NCI-H2107 treated with DMSO at 0.1 percent for 48 hours (cell line): ENCODE measurements around the gene HLA-DMB.

Source experiments
- DNase-seq: peaks from one replicate; lab custom pipeline; 2025; ENCODE audit not compliant: unreplicated experiment; lab: John Stamatoyannopoulos, UW

Gene HLA-DMB

DNA sequence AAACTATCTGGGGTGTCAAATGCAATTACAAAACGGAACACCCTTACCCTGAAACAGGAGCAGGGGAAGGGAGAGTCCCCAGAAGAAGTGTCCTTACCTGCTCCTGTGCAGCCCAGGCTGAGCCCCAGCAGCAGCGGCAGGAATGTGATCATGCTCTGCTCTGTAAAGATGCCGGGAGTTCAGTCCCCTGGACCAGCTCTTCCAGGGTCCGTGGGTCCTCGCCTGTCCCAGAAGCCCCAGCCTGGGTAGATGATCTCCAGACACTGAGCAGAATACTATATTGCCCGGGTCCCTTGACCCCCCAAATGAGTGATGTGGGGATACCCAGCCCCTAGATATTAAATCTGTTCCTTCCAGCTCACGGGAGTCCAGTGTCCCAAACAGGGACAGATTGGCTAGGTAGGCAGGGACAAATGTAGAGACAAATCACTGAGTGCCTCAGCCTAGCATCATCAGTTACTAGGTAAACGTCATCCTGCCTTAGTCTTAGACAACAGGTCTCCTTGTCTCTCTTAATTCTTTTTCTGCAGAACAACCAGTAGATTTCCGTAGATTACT lies at the start of gene HLA-DMB:
Gene HLA-DMB, minus strand, starts transcription at position 373 of the 558 bp plus-strand sequence. Its CDS starts 221 bp downstream, at position 152.
- DNase-seq, result no peak

DNA sequence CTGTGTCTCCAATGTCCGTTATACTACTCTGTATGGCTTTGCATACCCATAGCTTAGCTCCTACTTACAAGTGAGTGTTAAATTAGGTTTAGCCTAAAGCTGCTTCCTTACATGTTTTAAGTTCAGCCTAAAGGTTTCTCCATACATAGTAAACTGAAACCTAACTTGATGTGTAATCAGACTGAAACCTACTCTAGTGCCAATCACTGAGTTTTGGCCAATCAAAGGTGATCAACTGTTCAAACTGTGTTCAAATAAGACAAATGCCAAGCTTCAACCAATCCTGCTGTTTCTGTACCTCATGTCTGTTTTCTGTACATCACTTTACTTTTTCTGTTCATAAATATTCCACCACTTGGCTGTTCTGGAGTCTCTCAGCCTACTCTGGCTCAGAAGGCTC lies 48.5 kb upstream of the HLA-DMB start:
- no peak for DNase-seq

DNA sequence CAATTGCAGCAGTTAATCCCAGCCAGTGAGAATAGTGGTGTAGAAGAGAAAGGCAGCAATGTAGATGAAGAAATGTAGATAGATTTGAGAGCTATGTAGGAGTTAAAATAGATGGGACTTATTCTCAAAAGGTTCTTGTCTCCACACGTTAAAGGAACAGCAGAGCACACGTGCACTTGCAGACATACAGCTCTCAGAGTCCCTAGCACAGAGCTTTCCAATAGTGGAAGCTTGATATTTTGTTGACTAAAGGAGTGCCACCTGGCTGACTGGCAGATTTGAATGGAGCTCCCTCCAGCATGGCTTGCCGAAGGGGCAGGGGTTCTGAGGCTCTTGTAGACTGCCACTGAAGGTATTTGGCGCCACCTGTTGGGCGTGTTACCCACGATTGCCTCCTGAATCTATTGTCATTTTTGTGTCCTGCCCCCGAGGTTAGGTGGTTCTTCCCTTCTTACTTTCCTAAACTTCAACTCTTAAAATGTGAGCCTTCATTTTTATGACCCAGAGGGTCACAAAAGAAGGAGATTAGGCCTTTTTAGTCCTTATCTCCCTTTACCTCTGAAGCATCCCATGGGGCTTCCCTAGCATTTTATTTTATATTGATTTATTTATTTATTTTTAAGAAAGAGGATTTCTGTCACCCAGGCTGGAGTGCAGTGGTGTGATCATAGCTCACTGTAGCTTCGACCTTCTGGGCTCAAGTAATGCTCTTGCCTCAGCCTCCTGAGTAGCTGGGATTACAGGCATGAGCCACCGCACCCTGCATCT lies 44.0 kb upstream of the HLA-DMB start:
- peak; percentile 79 for DNase-seq

DNA sequence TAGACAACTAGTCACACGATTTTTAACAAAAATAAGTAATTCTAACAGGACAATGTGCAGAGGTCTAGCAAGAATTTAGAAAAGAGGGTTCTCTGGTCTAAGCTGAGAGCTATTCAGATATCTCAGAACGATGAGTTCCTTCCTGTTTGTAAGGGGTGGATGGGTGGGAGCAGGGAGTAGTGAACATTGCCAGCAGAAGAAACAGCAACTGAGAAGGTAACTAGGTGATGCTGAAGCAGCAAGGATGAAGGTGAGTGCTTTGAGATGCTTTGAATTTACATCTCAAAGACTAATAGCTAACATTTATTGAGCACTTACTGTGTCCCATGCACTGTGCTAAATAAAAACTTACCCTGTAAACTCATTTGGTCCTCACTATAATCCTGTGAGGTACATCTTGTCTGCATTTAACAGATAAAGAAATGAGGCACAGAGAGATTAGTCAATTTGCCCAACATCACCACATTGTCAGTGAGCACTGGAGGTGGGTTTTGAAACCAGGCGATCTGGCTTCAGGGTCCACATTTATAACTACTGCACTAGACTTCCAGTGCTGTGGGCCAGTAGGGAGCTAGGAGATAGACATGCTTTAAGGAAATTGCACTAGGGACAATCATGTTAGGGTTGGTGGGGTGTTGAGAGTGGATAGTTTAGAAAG lies 43.3 kb upstream of the HLA-DMB start:
- DNase-seq, result no peak

DNA sequence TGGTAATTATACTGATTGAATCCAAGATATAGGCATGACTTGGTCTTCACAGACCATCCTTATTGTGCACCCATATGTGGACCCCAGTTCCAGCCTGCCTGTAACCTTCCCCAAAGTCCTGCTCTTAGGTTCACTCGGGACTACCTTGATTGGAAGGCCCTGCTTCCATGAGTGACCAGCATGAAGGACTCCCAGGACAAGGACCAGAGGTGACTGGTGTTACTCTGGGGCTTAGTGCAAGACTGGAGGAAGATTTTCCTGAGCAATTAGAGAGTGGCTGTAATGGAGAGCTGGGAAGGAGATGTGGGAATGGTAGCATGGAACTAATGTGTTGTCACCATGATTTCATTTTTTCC lies 42.6 kb upstream of the HLA-DMB start:
- DNase-seq, result no peak

DNA sequence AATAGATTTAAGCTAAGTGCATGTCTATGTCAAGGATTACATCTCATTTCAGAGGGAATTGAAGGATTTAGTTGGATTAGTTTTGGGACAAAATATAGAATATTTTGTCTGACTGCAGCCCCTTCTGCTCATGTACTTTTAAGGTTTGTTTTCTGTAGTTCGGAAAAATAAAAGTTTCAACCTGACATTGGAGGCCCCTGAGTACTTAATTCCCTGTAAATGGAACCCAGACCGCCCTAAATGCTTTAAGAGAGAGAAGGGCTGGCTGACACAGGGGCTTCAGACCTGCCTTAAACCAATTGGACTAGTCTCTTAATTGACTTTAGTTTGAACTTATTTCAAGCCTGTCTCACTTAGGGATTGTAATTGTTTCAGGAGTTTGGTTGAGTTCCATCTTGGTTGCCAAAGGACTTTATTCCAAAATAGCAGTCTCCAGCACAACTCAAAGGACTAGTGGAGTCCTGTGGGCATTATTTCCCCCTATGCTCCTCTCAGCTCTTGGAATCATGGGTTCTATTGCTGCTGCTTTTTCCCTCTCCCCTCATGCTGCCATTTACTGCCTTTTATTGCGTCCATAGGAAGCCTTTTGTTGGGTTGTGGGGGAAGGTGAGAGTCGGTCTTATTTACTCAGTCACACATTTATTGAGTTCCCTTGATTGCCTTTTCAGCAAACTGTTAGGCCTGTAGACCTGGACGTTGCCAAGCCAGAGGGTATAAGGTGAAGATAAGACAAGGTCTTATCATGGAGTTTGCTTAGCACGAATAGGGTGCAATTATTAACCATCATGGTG lies 42.1 kb upstream of the HLA-DMB start:
- DNase-seq, result no peak

DNA sequence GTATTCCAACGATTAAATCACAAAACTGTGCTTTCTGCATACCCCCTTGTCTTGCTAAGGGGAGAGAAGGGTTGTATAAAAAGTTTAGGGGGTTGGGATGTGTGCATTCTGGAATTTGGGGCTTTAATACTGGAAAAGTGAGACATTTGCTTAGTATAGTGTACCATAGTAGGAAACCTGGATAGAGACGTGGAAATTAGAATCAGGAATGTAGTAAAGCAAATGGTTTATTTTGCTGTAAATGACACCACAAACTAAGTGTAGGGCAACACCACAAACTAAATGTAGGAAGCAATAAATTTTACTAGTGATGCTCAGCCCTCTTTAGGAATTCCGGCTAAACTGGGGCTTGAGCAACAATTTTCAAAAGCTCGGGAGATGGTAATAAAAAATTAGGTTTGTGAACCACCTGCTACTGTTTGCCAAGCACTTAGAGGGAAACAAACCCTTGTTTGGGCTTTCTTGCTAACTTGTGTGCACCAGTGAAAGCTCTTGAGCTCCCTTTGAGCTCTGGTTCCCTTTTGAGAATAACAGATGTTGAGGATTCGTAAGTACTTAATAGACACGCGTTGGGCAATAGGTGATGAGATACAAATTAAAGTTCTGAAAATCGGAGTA lies 41.4 kb upstream of the HLA-DMB start:
- DNase-seq, result peak; percentile 72

DNA sequence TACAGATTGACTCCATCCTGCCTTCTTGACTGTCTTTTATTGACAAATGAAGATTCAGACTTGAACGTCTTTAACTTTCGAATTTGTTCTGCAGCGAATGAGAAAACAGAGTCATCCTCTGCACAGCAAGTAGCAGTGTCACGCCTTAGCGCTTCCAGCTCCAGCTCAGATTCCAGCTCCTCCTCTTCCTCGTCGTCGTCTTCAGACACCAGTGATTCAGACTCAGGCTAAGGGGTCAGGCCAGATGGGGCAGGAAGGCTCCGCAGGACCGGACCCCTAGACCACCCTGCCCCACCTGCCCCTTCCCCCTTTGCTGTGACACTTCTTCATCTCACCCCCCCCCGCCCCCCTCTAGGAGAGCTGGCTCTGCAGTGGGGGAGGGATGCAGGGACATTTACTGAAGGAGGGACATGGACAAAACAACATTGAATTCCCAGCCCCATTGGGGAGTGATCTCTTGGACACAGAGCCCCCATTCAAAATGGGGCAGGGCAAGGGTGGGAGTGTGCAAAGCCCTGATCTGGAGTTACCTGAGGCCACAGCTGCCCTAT lies 39.7 kb upstream of the HLA-DMB start:
- no peak for DNase-seq

DNA sequence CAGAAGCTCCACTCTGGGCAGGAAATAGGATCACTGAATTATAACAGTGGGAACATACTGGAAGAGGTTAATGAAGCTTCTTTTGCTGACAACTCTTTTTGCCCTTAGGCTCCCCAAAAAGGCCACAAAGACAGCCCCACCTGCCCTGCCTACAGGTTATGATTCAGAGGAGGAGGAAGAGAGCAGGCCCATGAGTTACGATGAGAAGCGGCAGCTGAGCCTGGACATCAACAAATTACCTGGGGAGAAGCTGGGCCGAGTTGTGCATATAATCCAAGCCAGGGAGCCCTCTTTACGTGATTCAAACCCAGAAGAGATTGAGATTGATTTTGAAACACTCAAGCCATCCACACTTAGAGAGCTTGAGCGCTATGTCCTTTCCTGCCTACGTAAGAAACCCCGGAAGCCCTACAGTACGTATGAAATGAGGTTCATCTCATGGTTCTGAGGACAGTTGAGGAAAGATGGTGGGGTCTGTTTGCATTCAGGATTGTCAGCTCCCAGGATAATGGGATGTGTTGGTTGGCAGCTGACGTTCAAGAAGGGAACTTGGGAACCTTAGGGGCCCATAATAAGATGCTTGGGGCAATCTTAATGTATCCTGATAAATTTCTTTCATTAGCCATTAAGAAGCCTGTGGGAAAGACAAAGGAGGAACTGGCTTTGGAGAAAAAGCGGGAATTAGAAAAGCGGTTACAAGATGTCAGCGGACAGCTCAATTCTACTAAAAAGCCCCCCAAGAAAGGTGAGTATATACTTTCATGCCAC lies 39.1 kb upstream of the HLA-DMB start:
- DNase-seq, result no peak

DNA sequence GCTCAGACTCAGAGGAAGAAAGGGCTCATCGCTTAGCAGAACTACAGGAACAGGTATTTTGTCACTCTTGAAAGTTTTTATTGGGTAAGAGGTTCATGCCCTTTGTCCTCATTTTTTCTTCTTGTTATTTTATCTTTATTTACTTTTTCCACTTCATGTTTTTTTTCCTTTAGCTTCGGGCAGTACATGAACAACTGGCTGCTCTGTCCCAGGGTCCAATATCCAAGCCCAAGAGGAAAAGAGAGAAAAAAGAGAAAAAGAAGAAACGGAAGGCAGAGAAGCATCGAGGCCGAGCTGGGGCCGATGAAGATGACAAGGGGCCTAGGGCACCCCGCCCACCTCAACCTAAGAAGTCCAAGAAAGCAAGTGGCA lies 37.1 kb upstream of the HLA-DMB start:
- DNase-seq, result no peak

DNA sequence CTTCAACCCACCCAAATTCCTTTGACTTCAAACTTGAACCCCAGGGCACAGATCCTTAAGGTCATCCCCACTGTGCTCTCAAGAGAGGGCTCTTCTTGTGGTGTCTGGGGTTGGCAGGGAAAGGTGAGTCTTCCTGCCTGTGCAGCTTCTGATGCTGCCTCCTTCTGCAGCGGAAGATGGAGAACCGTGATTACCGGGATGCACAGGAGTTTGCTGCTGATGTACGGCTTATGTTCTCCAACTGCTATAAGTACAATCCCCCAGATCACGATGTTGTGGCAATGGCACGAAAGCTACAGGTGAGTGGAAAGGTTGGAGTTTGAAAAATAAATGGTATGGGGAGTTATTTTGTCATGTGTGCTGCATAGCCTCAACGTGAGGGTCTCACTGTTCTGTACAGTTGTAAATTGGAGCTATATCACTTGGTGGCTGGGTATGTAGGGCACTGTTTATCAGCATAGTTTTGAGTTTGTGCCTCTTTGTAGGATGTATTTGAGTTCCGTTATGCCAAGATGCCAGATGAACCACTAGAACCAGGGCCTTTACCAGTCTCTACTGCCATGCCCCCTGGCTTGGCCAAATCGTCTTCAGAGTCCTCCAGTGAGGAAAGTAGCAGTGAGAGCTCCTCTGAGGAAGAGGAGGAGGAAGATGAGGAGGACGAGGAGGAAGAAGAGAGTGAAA lies 36.6 kb upstream of the HLA-DMB start:
- no peak for DNase-seq

DNA sequence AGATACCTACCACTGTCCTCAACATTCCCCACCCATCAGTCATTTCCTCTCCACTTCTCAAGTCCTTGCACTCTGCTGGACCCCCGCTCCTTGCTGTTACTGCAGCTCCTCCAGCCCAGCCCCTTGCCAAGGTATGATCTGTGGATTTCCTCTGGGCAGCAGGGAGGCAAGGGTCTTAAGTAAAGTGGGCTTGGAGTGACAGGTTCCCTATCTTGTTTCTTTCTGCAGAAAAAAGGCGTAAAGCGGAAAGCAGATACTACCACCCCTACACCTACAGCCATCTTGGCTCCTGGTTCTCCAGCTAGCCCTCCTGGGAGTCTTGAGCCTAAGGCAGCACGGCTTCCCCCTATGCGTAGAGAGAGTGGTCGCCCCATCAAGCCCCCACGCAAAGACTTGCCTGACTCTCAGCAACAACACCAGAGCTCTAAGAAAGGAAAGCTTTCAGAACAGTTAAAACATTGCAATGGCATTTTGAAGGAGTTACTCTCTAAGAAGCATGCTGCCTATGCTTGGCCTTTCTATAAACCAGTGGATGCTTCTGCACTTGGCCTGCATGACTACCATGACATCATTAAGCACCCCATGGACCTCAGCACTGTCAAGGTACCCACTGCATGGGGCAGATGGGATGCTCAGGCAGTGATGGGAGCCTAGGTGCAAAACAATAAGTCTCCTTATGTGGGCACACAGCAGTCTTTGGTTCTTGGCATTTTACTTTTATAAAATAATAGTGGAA lies 35.7 kb upstream of the HLA-DMB start:
- DNase-seq, result no peak

DNA sequence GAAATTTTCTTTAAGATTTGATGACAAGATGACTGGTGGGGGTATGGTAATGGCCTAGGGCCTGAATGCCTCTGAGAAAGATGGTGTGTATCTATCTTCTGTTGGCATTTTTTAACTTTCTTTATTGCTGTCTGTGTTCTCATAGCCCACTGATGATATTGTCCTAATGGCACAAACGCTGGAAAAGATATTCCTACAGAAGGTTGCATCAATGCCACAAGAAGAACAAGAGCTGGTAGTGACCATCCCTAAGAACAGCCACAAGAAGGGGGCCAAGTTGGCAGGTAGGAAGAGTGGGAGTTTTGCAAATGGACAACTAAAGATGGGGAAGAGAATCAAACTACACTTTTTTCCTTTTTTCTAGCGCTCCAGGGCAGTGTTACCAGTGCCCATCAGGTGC lies 35.1 kb upstream of the HLA-DMB start:
- no peak for DNase-seq

DNA sequence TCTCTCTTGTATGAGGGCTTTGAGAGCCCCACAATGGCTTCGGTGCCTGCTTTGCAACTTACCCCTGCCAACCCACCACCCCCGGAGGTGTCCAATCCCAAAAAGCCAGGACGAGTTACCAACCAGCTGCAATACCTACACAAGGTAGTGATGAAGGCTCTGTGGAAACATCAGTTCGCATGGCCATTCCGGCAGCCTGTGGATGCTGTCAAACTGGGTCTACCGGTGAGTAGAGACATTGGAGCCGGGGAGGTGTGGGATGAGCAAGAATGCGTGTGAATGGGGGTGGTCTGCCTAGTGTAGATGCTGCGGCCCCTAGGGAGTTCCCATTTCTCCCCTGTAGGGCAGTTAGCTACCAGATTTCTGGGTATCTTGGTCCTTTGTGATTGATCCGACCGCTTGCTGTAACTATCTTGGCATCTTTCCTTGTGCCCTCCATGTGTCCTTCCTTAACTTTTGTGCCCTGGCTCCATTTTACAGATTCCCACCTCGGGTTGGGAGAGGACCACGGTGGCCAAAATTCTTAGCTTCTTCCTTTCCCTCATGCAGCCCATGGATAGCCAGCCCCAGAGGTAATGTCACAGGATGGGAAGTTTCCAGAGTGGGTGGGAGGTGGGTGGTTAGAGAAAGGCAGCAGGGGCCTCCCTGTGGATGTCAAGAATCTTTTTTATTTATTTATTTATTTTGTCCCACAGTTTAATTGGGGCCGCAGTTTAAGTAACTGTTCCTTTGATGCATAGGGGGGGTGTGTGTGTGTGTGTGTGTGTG lies 33.9 kb upstream of the HLA-DMB start:
- no peak for DNase-seq

DNA sequence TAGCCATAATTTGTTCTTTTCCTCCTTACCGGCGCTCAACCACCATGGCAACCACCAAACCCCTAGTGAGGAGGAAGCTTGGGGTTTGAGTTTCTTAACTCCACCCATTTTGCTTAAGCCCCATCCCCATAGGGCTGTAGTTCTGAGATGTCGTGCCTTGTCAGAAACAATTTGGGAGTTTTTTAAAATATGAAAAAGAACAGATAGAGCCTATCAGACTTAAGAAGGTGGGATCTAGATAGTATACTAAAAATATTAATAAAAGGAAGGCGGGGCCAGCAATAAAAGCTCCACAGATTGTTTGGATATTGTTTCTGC lies 33.1 kb upstream of the HLA-DMB start:
- no peak for DNase-seq

DNA sequence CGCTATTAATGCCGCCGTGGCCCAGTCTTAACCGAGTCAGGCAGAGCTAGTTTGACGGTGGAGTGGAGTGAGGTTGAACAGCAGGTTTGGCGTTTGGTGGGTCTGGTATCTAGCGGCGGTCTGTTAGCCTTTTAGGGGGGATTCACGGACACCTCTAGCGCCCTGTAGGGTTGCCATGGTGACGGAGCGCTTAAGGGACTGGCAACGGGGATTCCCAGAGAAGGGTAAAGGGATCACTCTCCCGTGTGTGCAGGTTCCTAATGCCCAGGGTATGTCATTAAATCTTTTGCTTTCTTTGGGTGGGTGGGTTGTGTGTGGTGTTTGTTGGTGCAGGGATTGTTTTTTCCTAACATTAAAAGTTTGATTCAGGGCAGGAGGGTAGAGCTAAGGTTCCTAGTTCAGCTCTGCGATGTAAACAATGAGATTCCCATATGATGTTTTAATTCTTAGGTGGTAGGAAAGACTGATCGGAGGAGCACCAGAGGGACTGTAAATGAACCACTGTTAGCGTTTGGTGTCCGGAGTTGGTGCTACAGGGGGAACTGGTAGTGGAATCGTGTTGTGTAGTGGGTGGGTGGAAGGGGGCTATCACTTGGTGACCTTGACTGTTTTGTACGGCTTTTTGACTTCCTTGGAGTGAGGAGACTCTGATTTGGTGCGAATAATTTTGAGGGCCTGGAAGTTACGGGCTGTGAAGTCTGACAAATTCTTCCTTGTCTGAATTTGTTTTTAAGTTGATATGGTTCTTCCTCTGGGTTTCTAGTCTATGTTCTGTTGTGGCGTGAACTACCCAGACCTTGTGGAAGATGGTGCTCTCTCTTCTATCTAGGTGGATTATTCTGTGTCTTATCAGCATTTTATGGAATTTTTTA lies 32.6 kb upstream of the HLA-DMB start:
- DNase-seq, result no peak

DNA sequence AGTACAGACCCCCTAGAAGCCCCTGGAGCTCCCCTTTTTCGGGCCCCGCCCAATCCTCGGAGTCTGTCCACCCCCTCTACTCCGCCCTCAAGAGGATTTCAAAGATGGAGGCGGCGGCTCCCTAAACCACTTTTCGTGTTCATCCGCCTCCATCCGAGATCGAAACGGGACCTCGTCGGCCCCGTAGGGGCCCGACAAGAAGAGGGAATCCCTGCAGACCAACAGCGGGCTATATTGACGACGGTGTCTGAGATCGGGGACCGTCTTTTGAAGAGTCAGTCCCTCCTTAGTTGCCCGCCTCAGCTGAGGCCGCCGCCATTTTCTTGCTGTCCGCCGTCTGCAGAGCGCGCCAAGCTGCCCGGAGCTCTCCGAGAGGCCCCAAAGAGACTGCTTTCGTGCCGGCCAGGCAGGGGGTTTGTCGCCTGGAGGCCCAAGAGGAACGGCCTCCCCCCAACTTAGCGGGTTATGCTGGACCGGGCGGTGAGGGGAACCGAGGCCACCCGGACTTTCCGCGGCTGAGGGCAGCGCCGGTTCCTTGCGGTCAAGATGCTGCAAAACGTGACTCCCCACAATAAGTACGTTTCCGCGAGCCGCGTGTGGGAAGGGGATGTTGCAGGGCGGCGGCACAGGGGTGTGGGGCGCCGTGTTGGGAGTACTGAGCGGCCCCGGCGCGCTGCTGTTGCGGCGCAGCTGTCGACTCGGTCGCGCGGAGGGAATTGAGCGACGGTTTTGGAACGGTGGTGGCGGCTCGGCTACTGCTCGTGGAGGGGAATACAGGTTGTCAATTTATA lies 31.7 kb upstream of the HLA-DMB start:
- no peak for DNase-seq
